Naive thymus-derived CD4-positive, alpha-beta T cell (primary cell): ENCODE measurements around the gene GRM4. TPM values are rescaled to one million over a fixed set of nuclear protein-coding genes. Genes with fewer than 3 reads are reported as not detected.

ENCODE experiments used
- ATAC-seq: fragments of 150-1000 bp; cut with Tn5 transposase; 2 replicates; pipeline ENCODE4 v1.10.0; 2021; ENCODE audit warnings: mild to moderate bottlenecking, moderate library complexity
- CTCF ChIA-PET: fragments of 350-600 bp; sonication (Branson Sonifier 250); formaldehyde crosslinking; loops from one replicate; lab custom pipeline; 2021; ENCODE audit warnings: antibody characterized with exemption; lab: Charles Lee
- POLR2A ChIA-PET: fragments of 350-600 bp; sonication (Branson Sonifier 250); formaldehyde crosslinking; loops from one replicate; lab custom pipeline; 2021; ENCODE audit warnings: antibody characterized with exemption, inconsistent platforms; lab: Charles Lee
- DNase-seq, 9 donors: peaks; one replicate each; pipeline versions ENCODE4 v3.0.0 to v3.0.0-alpha.2; 2020 to 2022; ENCODE audit warnings: mixed read lengths in 1 of 9
- H3K27ac ChIP-seq: one replicate; pipeline ENCODE4 v1.7.0; 2013; ENCODE audit warnings: mild to moderate bottlenecking, low read depth, low read length, moderate library complexity
- H3K27me3 ChIP-seq, 2 donors: one replicate each; pipeline ENCODE4 v1.7.0; 2013; ENCODE audit warnings: low read length in 2 of 2, mild to moderate bottlenecking in 2 of 2, moderate library complexity in 2 of 2; ENCODE audit not compliant: control insufficient read depth in 2 of 2, insufficient read depth in 2 of 2
- H3K36me3 ChIP-seq, 3 experiments: 1 replicate in 2 of 3; 2 replicates in 1 of 3; pipeline ENCODE4 v1.7.0; 2013; ENCODE audit warnings: low read length in 3 of 3, mild to moderate bottlenecking in 3 of 3, moderate library complexity in 1 of 3; ENCODE audit not compliant: insufficient read depth in 3 of 3, control insufficient read depth in 2 of 3
- H3K4me1 ChIP-seq, 2 donors: one replicate each; pipeline ENCODE4 v1.7.0; 2013; ENCODE audit warnings: low read length in 2 of 2, mild to moderate bottlenecking in 2 of 2, moderate library complexity in 1 of 2; ENCODE audit not compliant: control insufficient read depth in 2 of 2, insufficient read depth in 2 of 2
- H3K4me3 ChIP-seq: 2 replicates; pipeline ENCODE4 v1.7.0; 2013; ENCODE audit warnings: mild to moderate bottlenecking, low read length
- H3K9me3 ChIP-seq, 3 experiments: 1 replicate in 2 of 3; 2 replicates in 1 of 3; pipeline ENCODE4 v1.7.0; 2013; ENCODE audit warnings: low read length in 3 of 3; ENCODE audit not compliant: control insufficient read depth in 2 of 3
- H3K27ac Mint-ChIP-seq, 9 donors: one replicate each; pipeline ENCODE4 v1.8.0; 2020 to 2022; ENCODE audit warnings: mixed read lengths in 9 of 9, mild to moderate bottlenecking in 8 of 9, moderate library complexity in 5 of 9, inconsistent platforms in 2 of 9
- H3K27me3 Mint-ChIP-seq, 5 donors: one replicate each; pipeline ENCODE4 v1.8.0; 2021 to 2022; ENCODE audit warnings: mixed read lengths in 5 of 5, mild to moderate bottlenecking in 1 of 5
- H3K36me3 Mint-ChIP-seq, 5 donors: one replicate each; pipeline ENCODE4 v1.8.0; 2020 to 2022; ENCODE audit warnings: mixed read lengths in 5 of 5, mild to moderate bottlenecking in 3 of 5, inconsistent platforms in 1 of 5
- H3K4me1 Mint-ChIP-seq, 7 donors: one replicate each; pipeline ENCODE4 v1.8.0; 2020 to 2022; ENCODE audit warnings: mixed read lengths in 7 of 7, mild to moderate bottlenecking in 3 of 7, inconsistent platforms in 1 of 7
- H3K4me3 Mint-ChIP-seq, 10 donors: one replicate each; pipeline ENCODE4 v1.8.0; 2020 to 2022; ENCODE audit warnings: mild to moderate bottlenecking in 10 of 10, mixed read lengths in 10 of 10, moderate library complexity in 6 of 10, inconsistent platforms in 2 of 10
- H3K9me3 Mint-ChIP-seq, 11 donors: one replicate each; pipeline ENCODE4 v1.8.0; 2020 to 2022; ENCODE audit warnings: mixed read lengths in 11 of 11, mild to moderate bottlenecking in 4 of 11, inconsistent platforms in 1 of 11, moderate library complexity in 1 of 11
- intact Hi-C, 2 donors: fragments of 100-400 bp; cut with micrococcal nuclease; formaldehyde crosslinking; loops; one replicate each; pipeline ENCODE4 v1.15.1; 2023
- polyA plus RNA-seq, 2 donors: library from polyadenylated mRNA; unstranded; fragments of 300-500 nt; fragmentation: Illumina TruSeq; gene quantifications; one replicate each; pipeline ENCODE4 v1.2.3, GENCODE V29; 2021
- total RNA-seq, 6 experiments: library from RNA in 5 of 6; stranded (reverse) in 5 of 6; gene quantifications; 1 replicate in 5 of 6; 2 replicates in 1 of 6; pipeline ENCODE4 v1.2.3 and lab custom pipeline; 2021 to 2026

The GRM4 gene
- total and polyA plus RNA-seq, 7 experiments from 2014 or later = not detected

GRCh38 chr6:34062156-34062555 lies 83.7 kb downstream of the GRM4 start:
- no peak overlapping the region for H3K4me3 ChIP-seq
- no peak overlapping the region for H3K4me3 Mint-ChIP-seq
- ChIA-PET CTCF (no interaction called here), POLR2A (no interaction called here)
- H3K27ac ChIP-seq = no peak overlapping the region
- no peak overlapping the region for H3K27ac Mint-ChIP-seq
- no peaks in the 10 kb centered on the region for H3K9me3 Mint-ChIP-seq
- no peaks in the 10 kb centered on the region for H3K27me3 ChIP-seq
- no peaks in the 10 kb centered on the region for H3K4me1 Mint-ChIP-seq
- no peak for ATAC-seq
- no peak for DNase-seq
- peaks cover 0 to 9% (median 0%) of the 10 kb centered on the region in 5 donors for H3K27me3 Mint-ChIP-seq
- no peaks in the 10 kb centered on the region for H3K9me3 ChIP-seq
- no peaks in the 10 kb centered on the region for H3K36me3 ChIP-seq
- no peaks in the 10 kb centered on the region for H3K36me3 Mint-ChIP-seq
- intact Hi-C loops = no loop called here
- no peaks in the 10 kb centered on the region for H3K4me1 ChIP-seq

GRCh38 chr6:34061348-34061747 lies 84.5 kb downstream of the GRM4 start:
- Histone ChIP-seq H3K4me3 (no peak overlapping the region), H3K4me1 (no peaks in the 10 kb centered on the region), H3K27ac (no peak overlapping the region), H3K27me3 (no peaks in the 10 kb centered on the region), H3K36me3 (no peaks in the 10 kb centered on the region), H3K9me3 (no peaks in the 10 kb centered on the region)
- ATAC-seq (no peak), DNase-seq (no peak)
- ChIA-PET POLR2A (no interaction called here), CTCF (no interaction called here)
- no peaks in the 10 kb centered on the region for H3K4me1 Mint-ChIP-seq
- H3K27me3 Mint-ChIP-seq = peaks cover 0 to 9% (median 0%) of the 10 kb centered on the region in 5 donors
- intact Hi-C loops = no loop called here
- H3K9me3 Mint-ChIP-seq = no peaks in the 10 kb centered on the region
- H3K36me3 Mint-ChIP-seq = no peaks in the 10 kb centered on the region
- H3K27ac Mint-ChIP-seq = no peak overlapping the region
- H3K4me3 Mint-ChIP-seq = no peak overlapping the region

GRCh38 chr6:34059914-34060313 lies 86.0 kb downstream of the GRM4 start:
- no peaks in the 10 kb centered on the region for H3K9me3 Mint-ChIP-seq
- no peak for DNase-seq
- ChIA-PET POLR2A (interaction anchor here (0.7 kb wide), 1 partner anchor 173 kb away, joined by 3 read pairs; no protein-coding TSS in a partner anchor), CTCF (interaction anchor here (0.6 kb wide), 1 partner anchor 1824 kb away, joined by 3 read pairs; no protein-coding TSS in a partner anchor)
- H3K36me3 Mint-ChIP-seq = no peaks in the 10 kb centered on the region
- no peaks in the 10 kb centered on the region for H3K9me3 ChIP-seq
- H3K4me1 ChIP-seq = no peaks in the 10 kb centered on the region
- no peaks in the 10 kb centered on the region for H3K27me3 ChIP-seq
- H3K27me3 Mint-ChIP-seq = peaks cover 0 to 14% (median 0%) of the 10 kb centered on the region in 5 donors
- no peak overlapping the region for H3K27ac Mint-ChIP-seq
- H3K4me1 Mint-ChIP-seq = peaks cover 0 to 11% (median 0%) of the 10 kb centered on the region in 7 donors
- no peak overlapping the region for H3K4me3 ChIP-seq
- H3K4me3 Mint-ChIP-seq = no peak overlapping the region
- H3K36me3 ChIP-seq = no peaks in the 10 kb centered on the region
- ATAC-seq = no peak
- intact Hi-C loops = no loop called here
- H3K27ac ChIP-seq = no peak overlapping the region

- no peak for DNase-seq
- no peaks in the 10 kb centered on the region for H3K27me3 ChIP-seq
- H3K4me3 Mint-ChIP-seq = no peak overlapping the region
Observed at GRCh38 chr6:34059136-34059731, 86.7 kb downstream of the GRM4 start.

GRCh38 chr6:34057790-34058189 lies 88.1 kb downstream of the GRM4 start:
- POLR2A ChIA-PET = no interaction called here
- no peak for DNase-seq
- no peak overlapping the region for H3K4me3 ChIP-seq
- ATAC-seq = no peak
- no peak overlapping the region for H3K27ac Mint-ChIP-seq
- H3K4me1 Mint-ChIP-seq = peaks cover 0 to 11% (median 0%) of the 10 kb centered on the region in 7 donors
- H3K4me1 ChIP-seq = no peaks in the 10 kb centered on the region
- no peak overlapping the region for H3K27ac ChIP-seq
- H3K27me3 Mint-ChIP-seq = peaks cover 0 to 9% (median 0%) of the 10 kb centered on the region in 5 donors
- H3K9me3 ChIP-seq = no peaks in the 10 kb centered on the region
- no peaks in the 10 kb centered on the region for H3K36me3 ChIP-seq
- H3K27me3 ChIP-seq = no peaks in the 10 kb centered on the region
- no peaks in the 10 kb centered on the region for H3K36me3 Mint-ChIP-seq
- peaks cover 0 to 1% (median 0%) of the 10 kb centered on the region in 11 donors for H3K9me3 Mint-ChIP-seq
- no peak overlapping the region for H3K4me3 Mint-ChIP-seq
- intact Hi-C loops = no loop called here
- CTCF ChIA-PET = no interaction called here

More at GRCh38 chr6:34059136-34059731, 86.7 kb downstream of the GRM4 start:
- no peaks in the 10 kb centered on the region for H3K9me3 Mint-ChIP-seq
- Histone ChIP-seq H3K4me3 (no peak overlapping the region), H3K9me3 (no peaks in the 10 kb centered on the region), H3K27ac (no peak overlapping the region), H3K36me3 (no peaks in the 10 kb centered on the region), H3K4me1 (no peaks in the 10 kb centered on the region)
- ChIA-PET CTCF (interaction anchor here (0.6 kb wide), 1 partner anchor 1824 kb away, joined by 3 read pairs; no protein-coding TSS in a partner anchor), POLR2A (interaction anchor here (0.7 kb wide), 1 partner anchor 173 kb away, joined by 3 read pairs; no protein-coding TSS in a partner anchor)
- H3K4me1 Mint-ChIP-seq = peaks cover 0 to 11% (median 0%) of the 10 kb centered on the region in 7 donors
- H3K27me3 Mint-ChIP-seq = peaks cover 0 to 14% (median 0%) of the 10 kb centered on the region in 5 donors
- intact Hi-C loops = no loop called here
- ATAC-seq = no peak
- no peaks in the 10 kb centered on the region for H3K36me3 Mint-ChIP-seq
- no peak overlapping the region for H3K27ac Mint-ChIP-seq

- Histone ChIP-seq H3K27ac (no peak overlapping the region), H3K27me3 (no peaks in the 10 kb centered on the region), H3K4me1 (no peaks in the 10 kb centered on the region), H3K9me3 (no peaks in the 10 kb centered on the region), H3K4me3 (no peak overlapping the region), H3K36me3 (no peaks in the 10 kb centered on the region)
- H3K36me3 Mint-ChIP-seq = no peaks in the 10 kb centered on the region
- no peak overlapping the region for H3K27ac Mint-ChIP-seq
- H3K27me3 Mint-ChIP-seq = peaks cover 0 to 12% (median 0%) of the 10 kb centered on the region in 5 donors
- ChIA-PET CTCF (no interaction called here), POLR2A (no interaction called here)
- no peak overlapping the region for H3K4me3 Mint-ChIP-seq
- intact Hi-C loops = no loop called here
- peaks cover 0 to 1% (median 0%) of the 10 kb centered on the region in 11 donors for H3K9me3 Mint-ChIP-seq
- peaks cover 0 to 11% (median 0%) of the 10 kb centered on the region in 7 donors for H3K4me1 Mint-ChIP-seq
- no peak for ATAC-seq
- DNase-seq = no peak
Observed at GRCh38 chr6:34057191-34057590, 88.7 kb downstream of the GRM4 start.
